GM21381 (cell line): Measurements from ENCODE around the gene TRIM13.
"Not testable (repeated sequence)": the region's sequence is repeated elsewhere in the genome, so short reads cannot be mapped to it uniquely, and the experiment has no call there.

Source experiments
- ATAC-seq: cut with Tn5 transposase; IDR thresholded peaks from one replicate; pipeline ENCODE4 v1.9.1; 2021; ENCODE audit warnings: mild to moderate bottlenecking, moderate library complexity; ENCODE audit not compliant: unreplicated experiment

TRIM13 gene

DNA sequence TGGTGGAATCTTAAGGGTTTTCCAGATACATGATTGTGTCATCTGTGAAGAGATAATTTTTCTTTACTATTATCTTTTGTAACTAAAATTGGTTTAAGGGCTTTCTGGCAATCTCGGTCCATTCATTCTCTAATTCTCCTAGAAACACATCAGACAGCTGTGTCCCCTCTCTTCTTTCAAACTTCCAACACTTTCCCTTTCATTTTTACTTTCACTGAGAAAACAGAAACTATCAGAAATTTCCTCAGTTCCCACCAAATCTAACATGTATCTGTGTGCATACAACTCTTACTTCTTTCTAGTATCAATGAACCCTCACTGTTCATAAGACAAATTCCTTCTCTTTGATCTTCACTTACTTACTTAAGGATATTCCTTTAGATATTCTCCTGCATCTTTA is 58.6 kb downstream of the TRIM13 start:
- ATAC-seq = no peak

DNA sequence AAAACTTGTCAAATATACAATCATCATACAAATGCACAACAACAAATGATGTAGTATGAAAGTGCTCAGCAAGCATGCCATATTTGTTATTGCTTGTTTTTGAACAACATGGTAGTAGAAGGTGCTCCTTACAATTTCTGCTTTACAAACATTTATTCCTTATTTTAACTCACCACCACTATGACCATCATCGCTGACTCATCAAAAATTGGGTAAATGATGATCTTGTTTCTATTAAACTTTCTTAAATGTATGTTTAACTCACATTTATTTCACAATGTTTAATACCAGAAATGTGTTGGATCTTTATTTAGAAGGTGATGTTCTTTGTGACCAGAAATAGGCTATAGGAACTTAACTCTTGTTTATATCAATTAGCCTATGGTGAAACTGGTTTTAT is 63.9 kb downstream of the TRIM13 start:
- ATAC-seq = no peak

GRCh38 chr13:50062336-50062735 is 65.5 kb downstream of the TRIM13 start:
- ATAC-seq = not testable (repeated sequence)

- ATAC-seq = no peak
These were observed 68.9 kb downstream of the TRIM13 start for GRCh38 chr13:50065712-50066111.
